PC-3 (cell line): Measurements from ENCODE around the gene EPHA10. TPM values are rescaled to one million over a fixed set of nuclear protein-coding genes. Genes with fewer than 3 reads are reported as not detected.

Experiments used
- ATAC-seq: fragments of 200-7000 bp; cut with Tn5 transposase; 2 replicates; pipeline ENCODE4 v1.9.1; 2020; ENCODE audit warnings: mild to moderate bottlenecking, moderate library complexity
- BruUV-seq: library from RNA; stranded (reverse); fragments of 400-500 nt; replicated peaks from 2 replicates; lab custom pipeline; 2021; lab: Mats Ljungman, UMichigan
- CTCF ChIA-PET: fragments of 300-600 bp; sonication (Branson Sonifier 250); formaldehyde crosslinking; loops from one replicate; lab custom pipeline; 2022; ENCODE audit warnings: antibody characterized with exemption; lab: Charles Lee
- POLR2A ChIA-PET: fragments of 300-600 bp; sonication (Branson Sonifier 250); formaldehyde crosslinking; loops from one replicate; lab custom pipeline; 2022; ENCODE audit warnings: antibody characterized with exemption; ENCODE audit not compliant: unreplicated experiment; lab: Charles Lee
- DNase-seq: peaks from one replicate; pipeline ENCODE4 v3.0.0-alpha.2; 2015
- H2AFZ ChIP-seq: fragments of 300-600 bp; sonication (generic); 2 replicates; pipeline ENCODE4 v1.6.0; 2016; ENCODE audit warnings: antibody characterized with exemption, low read length
- H3F3A ChIP-seq: fragments of 300-600 bp; sonication (generic); one replicate; pipeline ENCODE4 v1.6.0; 2017; ENCODE audit warnings: antibody characterized with exemption, low read length, control low read depth, mild to moderate bottlenecking; ENCODE audit not compliant: unreplicated experiment
- H3K27ac ChIP-seq: fragments of 300-600 bp; sonication (generic); 2 replicates; pipeline ENCODE4 v1.5.1; 2016; ENCODE audit warnings: mild to moderate bottlenecking, low read length
- H3K27me3 ChIP-seq: fragments of 300-600 bp; sonication (generic); 2 replicates; pipeline ENCODE4 v1.6.1; 2016; ENCODE audit warnings: low read length, mixed read lengths
- H3K36me3 ChIP-seq: fragments of 300-600 bp; sonication (generic); 2 replicates; pipeline ENCODE4 v1.6.1; 2016; ENCODE audit warnings: low read depth, mixed run types, low read length, mixed read lengths
- H3K4me1 ChIP-seq: fragments of 300-600 bp; sonication (generic); 2 replicates; pipeline ENCODE4 v1.5.1; 2016; ENCODE audit warnings: low read length; ENCODE audit not compliant: insufficient read depth
- H3K4me2 ChIP-seq: fragments of 300-600 bp; sonication (generic); 2 replicates; pipeline ENCODE4 v1.6.0; 2016; ENCODE audit warnings: low read length
- H3K4me3 ChIP-seq: fragments of 300-600 bp; sonication (generic); 2 replicates; pipeline ENCODE4 v1.5.1; 2016; ENCODE audit warnings: mild to moderate bottlenecking, low read length, mixed read lengths
- H3K79me2 ChIP-seq: fragments of 300-600 bp; sonication (generic); 2 replicates; pipeline ENCODE4 v1.6.1; 2017; ENCODE audit warnings: low read length, mixed read lengths
- H3K9ac ChIP-seq: fragments of 300-600 bp; sonication (generic); 2 replicates; pipeline ENCODE4 v1.6.0; 2016; ENCODE audit warnings: mild to moderate bottlenecking, low read length
- H3K9me2 ChIP-seq: fragments of 300-600 bp; sonication (generic); replicated peaks from 2 replicates; pipeline ENCODE4 v1.6.1; 2016; ENCODE audit warnings: mixed run types, low read length, mixed read lengths
- H3K9me3 ChIP-seq: fragments of 300-600 bp; sonication (generic); 2 replicates; pipeline ENCODE4 v1.6.1; 2016; ENCODE audit warnings: low read length, mixed read lengths
- H4K20me1 ChIP-seq: fragments of 300-600 bp; sonication (generic); 2 replicates; pipeline ENCODE4 v1.6.1; 2016; ENCODE audit warnings: low read length, mixed read lengths
- CTCF ChIP-seq: fragments of 300-600 bp; sonication (generic); conservative IDR thresholded peaks from 2 replicates; pipeline ENCODE4 v1.5.1; 2017; ENCODE audit warnings: antibody characterized with exemption, low read depth, mild to moderate bottlenecking, low read length
- EZH2 ChIP-seq: fragments of 300-600 bp; sonication (generic); IDR thresholded peaks from one replicate; pipeline ENCODE4 v1.6.1; 2017; ENCODE audit warnings: antibody characterized with exemption, mild to moderate bottlenecking, low read length; ENCODE audit not compliant: unreplicated experiment
- EZH2phosphoT487 ChIP-seq: fragments of 300-600 bp; sonication (generic); IDR thresholded peaks from 2 replicates; pipeline ENCODE4 v1.6.1; 2018; ENCODE audit warnings: mild to moderate bottlenecking, antibody characterized with exemption, low read length, borderline replicate concordance
- intact Hi-C: fragments of 100-400 bp; cut with micrococcal nuclease; formaldehyde crosslinking; loops from 2 replicates; pipeline ENCODE4 v1.9.0; 2023
- total RNA-seq: library from RNA; depleted of rRNA; stranded (reverse); fragments of >200 nt; gene quantifications from 2 replicates; pipeline ENCODE4 v1.2.3, GENCODE V29; 2014

Gene EPHA10
- total RNA-seq, 1 experiment from 2014 or later = 3.5 TPM

GRCh38 chr1:37672136-37672870 lies 92.6 kb downstream of the EPHA10 start:
- Histone ChIP-seq H3K9ac (no peak overlapping the region), H3K9me2 (no peaks in the 10 kb centered on the region), H3K27ac (no peak overlapping the region), H4K20me1 (no peaks in the 10 kb centered on the region), H3K9me3 (no peaks in the 10 kb centered on the region), H3K36me3 (no peaks in the 10 kb centered on the region), H3K4me1 (no peaks in the 10 kb centered on the region), H3K27me3 (peaks cover 32% of the 10 kb centered on the region), H3K4me2 (no peak overlapping the region), H3K79me2 (no peaks in the 10 kb centered on the region), H3K4me3 (no peak overlapping the region), H2AFZ (no peak overlapping the region), H3F3A (no peaks in the 10 kb centered on the region)
- ChIA-PET CTCF (no interaction called here), POLR2A (no interaction called here)
- BruUV-seq = no TSS peak
- DNase-seq (no peak), ATAC-seq (no peak)
- intact Hi-C loops = no loop called here
- TF ChIP-seq CTCF (no peak), EZH2phosphoT487 (no peak), EZH2 (no peak)

- DNase-seq = no peak
- Histone ChIP-seq H3K4me1 (no peaks in the 10 kb centered on the region), H3K9me2 (no peaks in the 10 kb centered on the region), H3F3A (no peaks in the 10 kb centered on the region), H2AFZ (no peak overlapping the region), H3K9me3 (no peaks in the 10 kb centered on the region), H3K79me2 (no peaks in the 10 kb centered on the region), H3K9ac (no peak overlapping the region), H3K4me3 (no peak overlapping the region), H4K20me1 (no peaks in the 10 kb centered on the region), H3K27me3 (peaks cover 41% of the 10 kb centered on the region), H3K36me3 (no peaks in the 10 kb centered on the region), H3K4me2 (no peak overlapping the region), H3K27ac (no peak overlapping the region)
- intact Hi-C loops = no loop called here
- TF ChIP-seq CTCF = no peak
- TF ChIP-seq EZH2phosphoT487 = no peak
- no peak for TF ChIP-seq EZH2
- ChIA-PET POLR2A (no interaction called here), CTCF (no interaction called here)
- no TSS peak for BruUV-seq
- ATAC-seq = no peak
Observed at GRCh38 chr1:37671261-37671660, 93.7 kb downstream of the EPHA10 start.

DNA sequence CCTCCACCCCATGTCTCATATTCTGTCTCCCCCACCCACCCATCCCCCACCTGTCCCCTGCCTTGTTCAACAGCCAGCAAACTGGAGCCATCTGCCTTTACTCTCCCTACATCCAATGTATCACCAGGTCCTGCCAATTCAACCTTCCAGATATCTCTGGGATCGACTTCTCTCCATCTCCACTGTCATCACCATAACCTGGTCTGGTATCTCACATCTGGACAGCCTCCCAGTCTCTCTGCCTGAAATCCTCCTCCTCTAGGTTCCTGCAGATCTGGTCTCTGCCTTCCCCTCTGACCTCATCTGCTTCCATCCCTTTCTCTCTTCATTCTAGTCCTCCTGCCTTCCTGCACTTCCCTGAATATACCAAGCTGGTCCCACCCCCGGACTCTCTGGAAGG lies 94.8 kb downstream of the EPHA10 start:
- H3K4me1 ChIP-seq = no peaks in the 10 kb centered on the region
- POLR2A ChIA-PET = no interaction called here

More for the DNA sequence above, 94.8 kb downstream of the EPHA10 start:
- Histone ChIP-seq H3K9me2 (no peaks in the 10 kb centered on the region), H2AFZ (no peak overlapping the region), H3K9me3 (no peaks in the 10 kb centered on the region), H3K4me2 (no peak overlapping the region), H3K36me3 (no peaks in the 10 kb centered on the region), H3K79me2 (no peaks in the 10 kb centered on the region), H3K27me3 (peaks cover 42% of the 10 kb centered on the region), H3K9ac (no peak overlapping the region), H3K4me3 (no peak overlapping the region), H3K27ac (no peak overlapping the region), H4K20me1 (no peaks in the 10 kb centered on the region), H3F3A (no peaks in the 10 kb centered on the region)
- no TSS peak for BruUV-seq
- intact Hi-C loops = no loop called here
- no peak for ATAC-seq
- no peak for DNase-seq
- TF ChIP-seq EZH2phosphoT487 (no peak), CTCF (no peak), EZH2 (no peak)
- CTCF ChIA-PET = no interaction called here
